ENCODE measurements around the gene TBCCD1. TPM values are rescaled to one million over a fixed set of nuclear protein-coding genes. Genes with fewer than 3 reads are reported as not detected.

Gene TBCCD1
- total RNA-seq, 2 experiments from 2014 or later: 16.6 to 17.5 TPM

DNA sequence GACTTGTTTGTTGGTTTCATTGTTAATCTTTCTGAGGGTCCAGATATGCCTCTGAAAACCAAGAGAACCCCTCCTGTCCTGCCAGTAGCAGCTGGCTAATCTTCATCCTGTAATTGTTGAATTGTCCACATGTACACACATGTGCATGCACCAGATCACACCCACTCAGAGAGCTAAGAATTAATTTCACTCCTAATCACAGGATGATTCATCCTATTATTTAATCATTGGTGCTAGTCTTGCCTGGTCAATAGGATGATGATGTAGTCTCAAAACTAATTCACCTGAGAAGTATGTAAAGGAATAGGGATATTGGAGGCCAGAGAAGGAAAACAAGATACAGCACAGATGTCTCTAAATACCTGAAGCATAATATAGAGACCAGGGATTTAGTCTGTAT, 37.9 kb upstream of the TBCCD1 start:
- Mint-ChIP-seq H3K27me3 (peaks cover 4% of the 10 kb centered on the region), H3K4me3 (no peak overlapping the region), H3K9me3 (ENCODE audit: low read depth) (no peaks in the 10 kb centered on the region), H3K4me1 (no peaks in the 10 kb centered on the region), H3K27ac (no peak overlapping the region), H3K36me3 (no peaks in the 10 kb centered on the region)
- ATAC-seq (no peak), DNase-seq (no peak)
- CTCF ChIA-PET: interaction anchor here (1.1 to 3.2 kb wide), 2 partner anchors 9 to 216 kb away, joined by 3 to 20 read pairs; partner anchors contain the start of gene AHSG

DNA sequence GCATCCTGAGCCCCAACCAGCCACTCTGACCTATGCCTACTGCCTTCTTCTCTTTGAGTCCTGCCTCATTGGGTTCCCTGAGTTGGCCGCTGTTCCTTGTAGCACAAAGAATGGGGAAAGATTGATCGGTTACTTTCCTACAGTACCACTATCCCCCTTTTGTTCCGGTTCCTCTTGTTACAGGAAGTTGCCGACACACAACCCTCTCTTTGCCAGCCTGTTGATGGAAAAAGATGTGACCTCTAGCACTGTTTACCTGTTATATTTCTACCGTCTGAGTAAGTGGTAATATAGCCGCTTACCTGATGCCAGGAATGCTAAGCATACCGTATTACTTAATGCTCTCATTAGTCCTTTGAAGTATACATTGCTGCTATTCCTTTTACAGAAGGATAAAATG, 36.0 kb upstream of the TBCCD1 start:
- Mint-ChIP-seq H3K36me3 (no peaks in the 10 kb centered on the region), H3K4me3 (no peak overlapping the region), H3K4me1 (no peaks in the 10 kb centered on the region), H3K27me3 (peaks cover 6% of the 10 kb centered on the region), H3K27ac (no peak overlapping the region), H3K9me3 (ENCODE audit: low read depth) (no peaks in the 10 kb centered on the region)
- no peak for ATAC-seq
- CTCF ChIA-PET: interaction anchor here (1.3 to 3.2 kb wide), 2 partner anchors 11 to 14 kb away, joined by 3 to 20 read pairs; partner anchors contain the start of gene AHSG
- DNase-seq: no peak

DNA sequence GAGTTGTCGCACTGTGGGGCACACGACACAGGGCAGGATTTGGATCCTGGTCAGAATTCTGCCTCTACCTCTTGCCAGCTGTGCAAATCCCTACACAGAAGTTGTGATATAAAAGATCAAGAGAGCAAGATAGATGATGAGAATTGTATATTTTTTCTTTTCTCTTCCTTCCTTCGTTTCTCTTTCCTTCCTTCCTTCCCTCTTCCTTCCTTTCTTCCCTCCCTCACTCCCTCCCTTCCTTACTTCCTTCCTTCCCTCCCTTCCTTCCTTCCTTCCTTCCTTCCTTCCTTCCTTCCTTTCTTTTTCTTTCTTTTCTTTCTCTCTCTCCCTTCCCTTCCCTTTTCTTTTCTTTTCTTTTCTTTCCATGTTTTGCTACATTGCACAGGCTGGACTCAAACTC, 33.8 kb upstream of the TBCCD1 start:
- Mint-ChIP-seq H3K27me3 (peaks cover 2% of the 10 kb centered on the region), H3K36me3 (no peaks in the 10 kb centered on the region), H3K9me3 (ENCODE audit: low read depth) (no peaks in the 10 kb centered on the region), H3K4me3 (no peak overlapping the region), H3K27ac (no peak overlapping the region), H3K4me1 (peaks cover 2% of the 10 kb centered on the region)
- ATAC-seq (no peak), DNase-seq (no peak)
- CTCF ChIA-PET: interaction anchor here (1.3 kb wide), 1 partner anchor 16 kb away, joined by 4 read pairs; no protein-coding TSS in a partner anchor

DNA sequence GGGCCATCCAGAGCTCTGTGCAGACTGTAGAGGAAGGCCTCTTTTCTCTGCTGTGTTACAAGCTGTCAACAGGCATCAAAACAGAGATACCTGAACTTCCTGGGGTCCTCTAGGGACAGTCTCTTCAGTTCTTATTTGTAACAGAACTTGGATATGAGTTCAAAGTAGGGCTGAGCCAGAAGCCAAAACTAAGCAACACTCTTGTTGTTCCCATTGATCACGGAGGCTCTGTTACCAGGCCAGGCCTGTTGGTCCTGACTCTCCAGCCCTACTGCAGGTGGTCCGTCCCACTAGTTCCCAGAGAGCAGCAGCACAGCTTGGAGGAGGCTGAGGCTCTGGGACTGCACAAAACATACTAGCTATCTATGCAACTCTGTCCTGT, 32.6 kb upstream of the TBCCD1 start:
- DNase-seq: no peak
- H3K4me1 Mint-ChIP-seq: peaks cover 2% of the 10 kb centered on the region
- H3K9me3 Mint-ChIP-seq (ENCODE audit: low read depth): no peaks in the 10 kb centered on the region
- H3K4me3 Mint-ChIP-seq: no peak overlapping the region
- ATAC-seq: no peak
- H3K36me3 Mint-ChIP-seq: no peaks in the 10 kb centered on the region
- CTCF ChIA-PET: interaction anchor here (1.3 kb wide), 1 partner anchor 17 kb away, joined by 4 read pairs; no protein-coding TSS in a partner anchor
- H3K27ac Mint-ChIP-seq: no peak overlapping the region
- peaks cover 2% of the 10 kb centered on the region for H3K27me3 Mint-ChIP-seq

DNA sequence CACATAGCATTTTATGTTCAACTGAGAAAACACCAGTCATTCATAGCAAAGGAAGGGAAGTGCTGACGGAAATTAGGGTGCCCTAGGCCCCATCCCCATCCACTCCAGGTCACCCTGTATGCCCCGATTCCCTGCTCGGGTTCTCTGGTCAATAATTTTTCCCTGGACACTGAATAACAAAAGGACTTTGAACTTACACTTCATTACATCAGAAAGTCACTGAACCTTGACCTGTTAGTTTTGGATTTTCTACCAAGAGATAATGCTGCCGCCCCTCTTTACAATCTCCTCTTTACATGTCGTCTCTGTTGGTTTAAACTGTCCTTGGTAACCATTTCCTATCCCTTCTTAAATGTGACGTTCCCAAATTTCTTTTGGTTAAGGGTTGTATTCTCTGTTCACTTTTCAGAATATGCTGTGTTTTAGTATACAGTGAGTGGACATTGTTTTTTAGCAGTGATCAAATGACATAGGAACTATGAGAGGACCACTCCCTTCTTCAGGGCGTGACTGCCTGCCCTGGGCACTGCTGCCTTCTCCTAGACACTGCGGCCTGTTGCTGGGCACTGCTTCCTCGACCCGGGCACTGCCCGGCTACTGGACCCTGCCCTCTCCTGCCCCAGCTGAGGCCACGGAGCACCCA, 32.1 kb upstream of the TBCCD1 start:
- H3K4me3 Mint-ChIP-seq: no peak overlapping the region
- ATAC-seq: no peak
- CTCF ChIA-PET: interaction anchor here (1.3 kb wide), 1 partner anchor 18 kb away, joined by 4 read pairs; no protein-coding TSS in a partner anchor

DNA sequence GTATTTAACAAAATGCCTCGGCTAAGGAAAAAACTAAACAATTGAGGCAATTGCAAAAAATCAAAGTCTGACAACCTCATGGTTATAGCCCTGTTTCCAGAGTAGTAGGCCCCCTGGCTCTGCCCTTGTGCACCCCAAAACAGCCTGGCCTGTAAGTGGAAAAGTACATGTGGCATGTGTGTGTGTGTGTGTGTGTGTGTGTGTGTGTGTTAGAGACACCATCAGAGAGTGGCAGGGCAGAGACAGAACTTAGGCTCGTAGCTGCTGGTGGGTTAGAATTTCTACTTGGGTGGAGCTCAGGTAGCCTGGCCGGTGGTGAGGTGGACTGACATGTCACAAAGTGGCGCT, 31.6 kb upstream of the TBCCD1 start:
- Mint-ChIP-seq H3K4me1 (peaks cover 2% of the 10 kb centered on the region), H3K27ac (no peak overlapping the region), H3K36me3 (no peaks in the 10 kb centered on the region), H3K4me3 (no peak overlapping the region), H3K27me3 (peaks cover 2% of the 10 kb centered on the region), H3K9me3 (ENCODE audit: low read depth) (no peaks in the 10 kb centered on the region)
- DNase-seq: no peak
- CTCF ChIA-PET: interaction anchor here (1.7 kb wide), 1 partner anchor 18 kb away, joined by 4 read pairs; no protein-coding TSS in a partner anchor
- no peak for ATAC-seq

More for the DNA sequence above, 32.1 kb upstream of the TBCCD1 start:
- Mint-ChIP-seq H3K27me3 (peaks cover 2% of the 10 kb centered on the region), H3K4me1 (peaks cover 2% of the 10 kb centered on the region), H3K36me3 (no peaks in the 10 kb centered on the region), H3K27ac (no peak overlapping the region), H3K9me3 (ENCODE audit: low read depth) (no peaks in the 10 kb centered on the region)
- DNase-seq: no peak

DNA sequence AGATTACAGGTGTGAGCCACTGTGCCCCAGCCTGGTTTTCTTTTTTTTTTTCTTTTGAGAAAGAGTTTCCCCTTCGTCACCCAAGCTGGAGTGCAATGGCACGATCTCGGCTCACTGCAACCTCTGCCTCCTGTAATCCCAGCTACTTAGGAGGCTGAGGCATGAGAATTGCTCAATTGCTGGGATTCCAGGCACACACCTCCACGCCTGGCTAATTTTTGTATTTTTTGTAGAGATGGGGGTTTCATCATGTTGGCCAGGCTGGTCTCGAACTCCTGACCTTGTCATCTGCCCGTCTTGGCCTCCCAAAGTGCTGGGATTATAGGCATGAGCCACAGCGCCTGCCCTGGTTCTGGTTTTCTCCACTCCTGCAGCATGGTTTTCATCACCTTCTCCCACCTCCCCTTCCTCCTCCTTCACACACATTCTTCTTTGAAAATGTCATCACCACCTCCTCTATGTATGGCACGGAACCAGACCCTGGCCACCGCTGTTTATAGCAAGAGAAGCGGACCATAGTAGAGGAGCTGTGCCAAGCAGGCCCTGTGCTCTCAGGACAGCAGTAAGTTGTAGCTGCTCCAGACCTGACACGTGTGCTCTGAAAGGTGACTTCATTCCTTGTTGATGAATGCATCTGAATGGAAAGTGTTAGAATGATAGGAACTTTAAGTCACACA, 31.1 kb upstream of the TBCCD1 start:
- no peak for ATAC-seq
- no peak overlapping the region for H3K27ac Mint-ChIP-seq
- H3K4me3 Mint-ChIP-seq: no peak overlapping the region

DNA sequence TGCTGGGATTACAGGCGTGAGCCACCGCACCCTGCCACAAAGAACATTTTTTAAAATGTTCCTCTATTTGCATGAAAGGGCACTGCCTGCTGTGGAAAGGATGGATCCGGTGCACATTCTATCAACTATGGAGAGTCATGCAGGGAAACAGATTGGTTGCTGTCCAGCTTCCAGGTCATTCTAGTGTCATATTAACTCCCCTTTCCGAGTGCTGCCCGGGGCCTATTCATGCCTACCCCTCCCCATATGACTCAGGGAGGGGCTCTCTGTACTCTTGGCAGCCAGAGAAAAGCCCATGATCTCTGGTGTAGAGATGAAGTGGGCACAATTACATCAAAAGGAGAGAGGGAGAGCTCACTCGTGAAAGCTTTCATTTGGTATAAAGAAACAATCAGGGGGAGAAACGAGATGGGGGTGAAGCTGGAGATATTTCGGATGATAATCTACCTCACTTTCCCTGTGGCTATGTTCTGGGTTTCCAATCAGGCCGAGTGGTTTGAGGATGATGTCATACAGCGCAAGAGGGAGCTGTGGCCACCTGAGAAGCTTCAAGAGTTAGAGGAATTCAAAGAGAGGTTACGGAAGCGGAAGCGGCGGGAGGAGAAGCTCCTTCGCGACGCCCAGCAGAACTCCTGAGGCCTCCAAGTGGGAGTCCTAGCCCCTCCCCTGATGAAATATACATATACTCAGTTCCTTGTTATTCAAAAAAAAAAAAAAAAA, 29.6 kb upstream of the TBCCD1 start:
- Mint-ChIP-seq H3K36me3 (no peaks in the 10 kb centered on the region), H3K27ac (no peak overlapping the region), H3K4me1 (peaks cover 2% of the 10 kb centered on the region), H3K27me3 (peaks cover 2% of the 10 kb centered on the region), H3K9me3 (ENCODE audit: low read depth) (no peaks in the 10 kb centered on the region), H3K4me3 (no peak overlapping the region)
- ATAC-seq (no peak), DNase-seq (no peak)
- CTCF ChIA-PET: interaction anchor here (1.0 to 1.8 kb wide), 4 partner anchors 12 to 653 kb away, joined by 3 to 7 read pairs (median 4); no protein-coding TSS in a partner anchor

More for the DNA sequence above, 31.1 kb upstream of the TBCCD1 start:
- H3K9me3 Mint-ChIP-seq (ENCODE audit: low read depth): no peaks in the 10 kb centered on the region
- H3K4me1 Mint-ChIP-seq: peaks cover 2% of the 10 kb centered on the region
- peaks cover 2% of the 10 kb centered on the region for H3K27me3 Mint-ChIP-seq
- H3K36me3 Mint-ChIP-seq: no peaks in the 10 kb centered on the region
- DNase-seq: no peak
- CTCF ChIA-PET: interaction anchor here (1.7 kb wide), 1 partner anchor 18 kb away, joined by 4 read pairs; no protein-coding TSS in a partner anchor

DNA sequence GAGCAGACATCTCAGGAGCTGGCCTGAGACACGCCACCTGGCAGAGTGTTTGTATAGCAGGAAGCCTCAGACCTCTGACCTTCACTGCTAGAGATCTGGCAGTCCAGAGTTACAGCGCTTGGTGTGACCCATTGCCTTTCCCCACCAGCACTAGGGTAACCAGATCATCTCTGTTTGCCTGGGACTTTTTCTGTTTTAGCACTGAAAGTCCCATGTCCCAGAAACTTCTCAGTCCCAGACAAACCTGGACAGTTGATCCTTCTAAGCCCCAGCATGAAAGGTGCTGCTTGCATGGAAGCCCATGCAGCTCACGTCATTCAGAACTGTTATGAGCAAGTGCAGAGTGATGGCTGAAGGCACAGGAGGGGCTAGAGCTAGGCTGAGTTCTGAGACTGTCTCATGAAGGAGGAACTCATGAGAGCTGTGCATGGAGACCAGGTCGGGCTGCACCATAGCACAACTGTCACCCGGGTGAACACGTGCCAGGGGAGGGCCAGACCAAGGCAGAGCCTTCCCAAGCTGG, 27.5 kb upstream of the TBCCD1 start:
- ATAC-seq (no peak), DNase-seq (no peak)
- H3K4me3 Mint-ChIP-seq: no peak overlapping the region
- CTCF ChIA-PET: interaction anchor here (2.0 kb wide), 1 partner anchor 22 kb away, joined by 6 read pairs; no protein-coding TSS in a partner anchor
- H3K36me3 Mint-ChIP-seq: no peaks in the 10 kb centered on the region
- H3K27ac Mint-ChIP-seq: no peak overlapping the region
- H3K9me3 Mint-ChIP-seq (ENCODE audit: low read depth): no peaks in the 10 kb centered on the region
- peaks cover 12% of the 10 kb centered on the region for H3K4me1 Mint-ChIP-seq
- peaks cover 2% of the 10 kb centered on the region for H3K27me3 Mint-ChIP-seq

DNA sequence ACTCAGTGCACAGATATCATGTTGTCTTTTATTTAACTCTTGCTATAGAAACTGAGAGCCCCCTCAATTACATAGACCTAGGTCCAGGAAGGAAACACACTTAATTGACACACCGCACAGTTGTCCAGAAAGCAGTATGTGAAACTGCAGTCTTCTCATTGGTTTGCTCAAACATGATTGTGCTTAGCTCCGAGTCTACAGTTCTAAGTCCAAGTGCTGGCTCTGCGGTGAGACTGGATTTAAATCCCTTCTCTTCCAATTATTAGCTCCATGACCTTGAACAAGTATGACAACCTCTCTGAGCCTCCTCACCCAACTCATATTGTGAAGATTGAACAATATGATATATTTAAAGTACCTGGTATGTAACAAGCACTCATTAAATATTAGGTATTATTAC, 26.7 kb upstream of the TBCCD1 start:
- H3K36me3 Mint-ChIP-seq: no peaks in the 10 kb centered on the region
- CTCF ChIA-PET: interaction anchor here (0.7 to 2.0 kb wide), 2 partner anchors 21 to 23 kb away, joined by 3 to 6 read pairs; no protein-coding TSS in a partner anchor
- no peak for DNase-seq
- no peak for ATAC-seq
- H3K9me3 Mint-ChIP-seq (ENCODE audit: low read depth): no peaks in the 10 kb centered on the region
- H3K27ac Mint-ChIP-seq: no peak overlapping the region
- peaks cover 15% of the 10 kb centered on the region for H3K4me1 Mint-ChIP-seq
- H3K27me3 Mint-ChIP-seq: peaks cover 2% of the 10 kb centered on the region
- no peak overlapping the region for H3K4me3 Mint-ChIP-seq

DNA sequence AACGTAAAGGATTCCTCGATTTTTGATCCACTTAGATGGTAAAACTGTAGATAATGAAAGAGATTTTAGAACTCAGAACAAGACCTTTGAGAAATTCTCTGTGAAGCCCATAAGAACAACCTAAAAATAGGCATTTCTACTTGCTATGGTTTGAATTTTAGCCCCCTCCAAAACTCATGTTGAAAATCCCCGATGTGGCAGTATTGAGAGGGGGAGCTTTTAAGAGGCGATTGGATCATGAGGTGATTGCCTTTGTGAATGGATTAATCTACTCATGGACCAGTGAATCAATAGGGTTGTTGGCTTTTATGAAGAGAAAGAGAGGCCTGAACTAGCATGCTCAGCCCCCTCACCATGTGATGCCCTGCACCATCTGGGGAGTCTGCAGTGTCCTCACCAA, 25.5 kb upstream of the TBCCD1 start:
- no peaks in the 10 kb centered on the region for H3K27me3 Mint-ChIP-seq
- CTCF ChIA-PET: interaction anchor here (2.0 kb wide), 1 partner anchor 24 kb away, joined by 6 read pairs; no protein-coding TSS in a partner anchor
- no peak overlapping the region for H3K27ac Mint-ChIP-seq
- peaks cover 22% of the 10 kb centered on the region for H3K4me1 Mint-ChIP-seq
- no peak overlapping the region for H3K4me3 Mint-ChIP-seq
- ATAC-seq (no peak), DNase-seq (no peak)
- no peaks in the 10 kb centered on the region for H3K9me3 Mint-ChIP-seq (ENCODE audit: low read depth)
- no peaks in the 10 kb centered on the region for H3K36me3 Mint-ChIP-seq

DNA sequence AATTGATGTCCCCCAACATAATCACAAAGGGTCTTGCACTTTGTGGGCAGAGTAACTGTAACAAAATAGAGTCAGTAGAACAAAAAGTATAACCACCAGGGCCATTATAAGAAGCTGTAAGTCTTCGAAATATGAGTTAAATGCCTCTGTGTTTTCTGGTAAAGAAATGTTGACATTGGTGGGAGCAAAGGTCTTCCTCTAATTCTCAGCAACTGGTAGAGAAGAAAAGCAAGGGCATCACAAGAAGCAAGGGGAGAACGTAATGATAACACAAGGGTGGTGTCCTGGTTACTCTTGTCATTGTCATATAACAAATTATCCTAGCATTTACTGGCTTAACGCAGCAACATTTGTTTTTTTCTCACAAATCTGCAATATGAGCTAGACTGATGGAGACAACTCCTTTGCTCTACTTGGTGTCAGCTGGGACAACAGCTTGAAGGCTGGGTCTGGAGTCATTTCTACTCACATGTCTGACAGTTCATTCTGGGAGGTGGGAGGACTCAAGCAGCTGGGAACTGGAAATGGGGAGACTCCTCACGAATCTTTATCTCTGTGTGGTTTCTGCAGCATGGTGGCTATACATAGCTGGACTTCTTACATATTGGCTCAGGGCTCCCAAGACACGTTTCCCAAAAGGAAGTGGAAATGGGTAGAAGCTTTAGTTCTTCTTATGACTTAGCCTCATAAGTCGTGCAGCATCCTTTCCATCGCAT, 23.6 kb upstream of the TBCCD1 start:
- no peak for DNase-seq
- peaks cover 20% of the 10 kb centered on the region for H3K4me1 Mint-ChIP-seq
- CTCF ChIA-PET: interaction anchor here (1.2 to 1.5 kb wide), 2 partner anchors 24 to 26 kb away, joined by 3 to 4 read pairs; no protein-coding TSS in a partner anchor
- H3K4me3 Mint-ChIP-seq: no peak overlapping the region
- no peaks in the 10 kb centered on the region for H3K9me3 Mint-ChIP-seq (ENCODE audit: low read depth)
- peaks cover 4% of the 10 kb centered on the region for H3K36me3 Mint-ChIP-seq
- no peak for ATAC-seq
- H3K27ac Mint-ChIP-seq: no peak overlapping the region
- H3K27me3 Mint-ChIP-seq: no peaks in the 10 kb centered on the region

Measured in activated CD8-positive, alpha-beta memory T cell treated with anti-CD3 and anti-CD28 coated beads, Interleukin-2, amount 10 ng/mL, durations not matched to agents 7 days and 5 days (primary cell).